Karpas-422 (cell line): ENCODE results near the gene UVSSA. TPM values are rescaled to one million over a fixed set of nuclear protein-coding genes. Genes with fewer than 3 reads are reported as not detected.
A peak's percentile ranks its signal among the peaks of the same experiment; 100 is the strongest.
"Not testable (repeated sequence)": the region's sequence is repeated elsewhere in the genome, so short reads cannot be mapped to it uniquely, and the experiment has no call there.

Experiments used
- DNase-seq: peaks from one replicate; pipeline ENCODE4 v3.0.0-alpha.2; 2015
- H2AFZ ChIP-seq: fragments of 200-600 bp; sonication (generic); 2 replicates; pipeline ENCODE4 v1.6.1; 2014; ENCODE audit warnings: antibody characterized with exemption, low read length, mixed read lengths
- H3K27ac ChIP-seq: fragments of 200-600 bp; sonication (generic); 2 replicates; pipeline ENCODE4 v1.5.1; 2014; ENCODE audit warnings: mild to moderate bottlenecking, low read length, moderate library complexity
- H3K27me3 ChIP-seq: fragments of 200-600 bp; sonication (generic); 2 replicates; pipeline ENCODE4 v1.6.1; 2014; ENCODE audit warnings: low read length, mixed read lengths
- H3K36me3 ChIP-seq: fragments of 200-600 bp; sonication (generic); 2 replicates; pipeline ENCODE4 v1.6.1; 2014; ENCODE audit warnings: low read length, mixed read lengths; ENCODE audit not compliant: insufficient read depth
- H3K4me1 ChIP-seq: fragments of 200-600 bp; sonication (generic); 2 replicates; pipeline ENCODE4 v1.6.1; 2014; ENCODE audit warnings: mild to moderate bottlenecking, low read length, mixed read lengths
- H3K4me2 ChIP-seq: fragments of 200-600 bp; sonication (generic); 2 replicates; pipeline ENCODE4 v1.6.1; 2014; ENCODE audit warnings: low read length, low read depth, mild to moderate bottlenecking; ENCODE audit not compliant: poor library complexity, severe bottlenecking
- H3K4me3 ChIP-seq: fragments of 200-600 bp; sonication (generic); 2 replicates; pipeline ENCODE4 v1.5.1; 2014; ENCODE audit warnings: mild to moderate bottlenecking, antibody characterized with exemption, low read length, mixed read lengths
- H3K79me2 ChIP-seq: fragments of 200-600 bp; sonication (generic); 2 replicates; pipeline ENCODE4 v1.6.1; 2014; ENCODE audit warnings: mild to moderate bottlenecking, low read length, mixed read lengths
- H3K9ac ChIP-seq: fragments of 200-600 bp; sonication (generic); 2 replicates; pipeline ENCODE4 v1.6.0; 2014; ENCODE audit warnings: low read length
- H3K9me2 ChIP-seq: fragments of 200-600 bp; sonication (generic), shearing (Covaris generic); replicated peaks from 2 replicates; pipeline ENCODE4 v1.6.0; 2014; ENCODE audit warnings: mild to moderate bottlenecking, low read length, moderate library complexity; ENCODE audit not compliant: insufficient read depth
- H3K9me3 ChIP-seq: fragments of 300-700, 200-600 bp; sonication (generic); 2 replicates; pipeline ENCODE4 v1.6.1; 2014; ENCODE audit warnings: low read length, mixed read lengths
- H4K20me1 ChIP-seq: fragments of 200-600 bp; sonication (generic); 2 replicates; pipeline ENCODE4 v1.6.1; 2014; ENCODE audit warnings: mild to moderate bottlenecking, antibody characterized with exemption, low read length, low read depth; ENCODE audit not compliant: insufficient read depth
- total RNA-seq: library from RNA; depleted of rRNA; stranded (reverse); fragments of >200 nt; shearing (Covaris generic); gene quantifications from 2 replicates; pipeline ENCODE4 v1.2.3, GENCODE V29; 2014; ENCODE audit warnings: low replicate concordance; rRNA removed

UVSSA gene
- total RNA-seq, 1 experiment from 2014 or later: 12.4 TPM

GRCh38 chr4:1421657-1422056, 74.6 kb downstream of the UVSSA start:
- Histone ChIP-seq H4K20me1 (no peaks in the 10 kb centered on the region), H3K27me3 (no peaks in the 10 kb centered on the region), H3K4me2 (no peak overlapping the region), H3K9ac (no peak overlapping the region), H3K9me2 (no peaks in the 10 kb centered on the region), H3K27ac (no peak overlapping the region), H2AFZ (no peak overlapping the region), H3K4me1 (no peaks in the 10 kb centered on the region), H3K9me3 (no peaks in the 10 kb centered on the region), H3K79me2 (no peaks in the 10 kb centered on the region), H3K36me3 (no peaks in the 10 kb centered on the region), H3K4me3 (no peak overlapping the region)
- DNase-seq: no peak

- DNase-seq: no peak
- no peaks in the 10 kb centered on the region for H3K9me2 ChIP-seq
- no peak overlapping the region for H2AFZ ChIP-seq
These were observed 80.0 kb downstream of the UVSSA start for GRCh38 chr4:1427010-1427409.

GRCh38 chr4:1443688-1444172, 96.7 kb downstream of the UVSSA start:
- H3K36me3 ChIP-seq, H3K4me3 ChIP-seq, H4K20me1 ChIP-seq, H3K79me2 ChIP-seq, H2AFZ ChIP-seq, H3K4me2 ChIP-seq, H3K9ac ChIP-seq, H3K9me3 ChIP-seq, H3K27me3 ChIP-seq, H3K27ac ChIP-seq, H3K4me1 ChIP-seq, H3K9me2 ChIP-seq: not testable (repeated sequence)
- DNase-seq: peak; percentile 16

More at GRCh38 chr4:1427010-1427409, 80.0 kb downstream of the UVSSA start:
- Histone ChIP-seq H3K36me3 (no peaks in the 10 kb centered on the region), H4K20me1 (no peaks in the 10 kb centered on the region), H3K4me1 (no peaks in the 10 kb centered on the region), H3K4me2 (no peak overlapping the region), H3K27ac (no peak overlapping the region), H3K79me2 (no peaks in the 10 kb centered on the region), H3K27me3 (no peaks in the 10 kb centered on the region), H3K4me3 (no peak overlapping the region), H3K9me3 (no peaks in the 10 kb centered on the region), H3K9ac (no peak overlapping the region)

Other genes starting within 250 kb of the UVSSA start
- not detected in 2 replicates for gene RNF212, start 233.6 kb upstream of the UVSSA start, total RNA-seq
- gene SPON2, start 174.6 kb upstream of the UVSSA start, total RNA-seq: 7.4 and 8.9 TPM in 2 replicates
- 86.9 and 184 TPM in 2 replicates for gene CTBP1, start 98.1 kb upstream of the UVSSA start, total RNA-seq
- 31.3 and 54.0 TPM in 2 replicates for gene MAEA, start 57.3 kb upstream of the UVSSA start, total RNA-seq
- not detected in 2 replicates for gene NKX1-1, start 59.2 kb downstream of the UVSSA start, total RNA-seq